Activated T-cell treated with anti-CD3 and anti-CD28 coated beads, Interleukin-2, amount 50 U/mL, for 4 hours (primary cell): ENCODE results near the gene MYLK. TPM values are rescaled to one million over a fixed set of nuclear protein-coding genes. Genes with fewer than 3 reads are reported as not detected.
"Not testable (repeated sequence)": the region's sequence is repeated elsewhere in the genome, so short reads cannot be mapped to it uniquely, and the experiment has no call there.

Experiments used
- ATAC-seq, 2 donors: fragments of 200-7000 bp; cut with Tn5 transposase; one replicate each; pipeline ENCODE4 v1.10.0; 2021
- DNase-seq: peaks from one replicate; pipeline ENCODE4 v3.0.0-alpha.2; 2020
- H3K27me3 Mint-ChIP-seq: one replicate; pipeline ENCODE4 v1.8.0; 2021; ENCODE audit warnings: low read depth, mixed read lengths
- H3K36me3 Mint-ChIP-seq: one replicate; pipeline ENCODE4 v1.8.0; 2022; ENCODE audit warnings: mixed read lengths; ENCODE audit not compliant: insufficient read depth
- H3K4me1 Mint-ChIP-seq: one replicate; pipeline ENCODE4 v1.8.0; 2021; ENCODE audit warnings: low read depth, mixed read lengths
- H3K4me3 Mint-ChIP-seq: one replicate; pipeline ENCODE4 v1.8.0; 2021; ENCODE audit warnings: mild to moderate bottlenecking, moderate library complexity, mixed read lengths
- H3K9me3 Mint-ChIP-seq: one replicate; pipeline ENCODE4 v1.8.0; 2021; ENCODE audit warnings: mixed read lengths
- total RNA-seq, 3 donors: library from RNA; stranded (reverse); gene quantifications; one replicate each; pipeline ENCODE4 v1.2.1, GENCODE V29; 2021

The MYLK gene
- total RNA-seq, 3 donors from 2014 or later, result 0.60 to 0.92 (median 0.68) TPM

- peaks cover 19% of the 10 kb centered on the region for H3K27me3 Mint-ChIP-seq
- H3K9me3 Mint-ChIP-seq, result peaks cover 15% of the 10 kb centered on the region
- not testable (repeated sequence) for H3K4me1 Mint-ChIP-seq, ATAC-seq, DNase-seq, H3K4me3 Mint-ChIP-seq, H3K36me3 Mint-ChIP-seq
These were observed 6.0 kb upstream of the MYLK start for GRCh38 chr3:123890162-123890561.

DNA sequence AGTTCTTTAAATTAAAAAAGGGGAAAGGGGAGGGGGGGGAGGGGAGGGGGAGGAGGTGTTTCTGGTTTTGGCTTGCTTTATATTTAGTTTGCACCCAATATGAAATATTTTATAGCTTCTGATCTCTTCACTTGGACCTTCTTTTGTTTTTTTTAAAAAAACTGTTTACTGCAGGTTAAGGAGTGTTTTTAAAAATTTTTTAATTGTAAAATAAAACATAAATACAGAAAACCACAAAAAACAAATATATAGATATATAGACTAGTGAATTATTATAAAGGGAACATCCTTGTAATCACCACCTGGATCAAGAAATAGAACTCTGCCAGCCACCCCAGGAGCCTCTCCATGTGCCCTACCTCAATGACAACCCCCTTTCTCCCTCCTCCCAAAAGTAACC, 861 bp upstream of the MYLK start:
- H3K27me3 Mint-ChIP-seq, result peaks cover 56% of the 10 kb centered on the region
- ATAC-seq, result no peak
- H3K9me3 Mint-ChIP-seq, result peaks cover 3% of the 10 kb centered on the region
- peaks cover 13% of the 10 kb centered on the region for H3K4me1 Mint-ChIP-seq
- DNase-seq, result no peak
- H3K36me3 Mint-ChIP-seq, result no peaks in the 10 kb centered on the region
- H3K4me3 Mint-ChIP-seq, result no peak overlapping the region

DNA sequence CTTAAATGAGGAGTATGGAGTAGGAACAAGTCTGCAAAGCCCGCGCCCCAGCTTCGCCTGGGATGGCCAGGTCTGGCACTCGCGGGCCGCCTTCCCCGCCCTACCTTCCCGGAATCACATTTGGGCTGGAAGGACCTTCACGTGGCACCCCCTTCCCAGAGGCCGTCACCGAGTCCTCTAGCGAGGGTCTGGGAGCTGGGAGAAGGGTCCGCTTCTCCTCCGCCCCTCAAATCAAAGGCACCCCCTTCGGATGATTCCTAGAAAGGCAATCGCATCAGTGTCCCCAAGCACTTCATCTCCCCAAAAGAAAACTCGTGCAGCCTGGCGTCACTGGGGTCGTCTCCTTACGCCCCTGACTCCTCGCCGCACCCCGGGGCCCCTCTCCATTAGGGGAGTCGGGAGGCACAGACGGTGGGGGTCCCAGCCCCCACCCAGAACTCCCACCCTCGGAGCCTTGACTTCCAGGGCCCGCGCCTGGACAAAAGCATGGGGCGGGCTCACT, 380 bp downstream of the MYLK start:
- peaks cover 53% of the 10 kb centered on the region for H3K27me3 Mint-ChIP-seq
- DNase-seq (no peak), ATAC-seq (no peak)
- H3K9me3 Mint-ChIP-seq, result no peaks in the 10 kb centered on the region
- H3K4me3 Mint-ChIP-seq, result no peak overlapping the region
- H3K4me1 Mint-ChIP-seq, result peaks cover 13% of the 10 kb centered on the region
- H3K36me3 Mint-ChIP-seq, result no peaks in the 10 kb centered on the region

GRCh38 chr3:123883111-123883510, 1.0 kb downstream of the MYLK start:
- Mint-ChIP-seq H3K36me3 (no peaks in the 10 kb centered on the region), H3K27me3 (peaks cover 53% of the 10 kb centered on the region), H3K4me1 (peaks cover 13% of the 10 kb centered on the region), H3K9me3 (no peaks in the 10 kb centered on the region), H3K4me3 (no peak overlapping the region)
- no peak for ATAC-seq
- no peak for DNase-seq

DNA sequence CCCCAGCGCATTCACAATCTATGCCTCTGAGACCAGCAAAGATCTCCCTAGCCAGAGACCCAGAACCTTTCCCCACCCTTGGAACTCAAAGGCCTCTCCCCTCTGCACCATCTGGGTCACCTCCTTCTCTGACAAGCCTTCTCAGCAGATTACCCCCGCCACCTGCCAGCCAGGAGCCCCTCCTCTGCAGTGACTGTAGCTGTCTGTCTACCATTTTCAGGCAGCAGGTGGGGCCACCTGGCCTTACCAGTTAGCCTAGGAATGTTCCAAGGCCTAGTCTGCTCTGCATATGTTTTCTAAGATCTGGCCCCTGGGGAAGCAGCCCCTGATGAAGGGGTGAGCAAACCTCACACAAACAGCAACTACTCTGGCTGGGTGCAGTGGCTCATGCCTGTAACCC, 2.4 kb downstream of the MYLK start:
- Mint-ChIP-seq H3K9me3 (no peaks in the 10 kb centered on the region), H3K4me1 (peaks cover 13% of the 10 kb centered on the region), H3K27me3 (peaks cover 55% of the 10 kb centered on the region), H3K4me3 (no peak overlapping the region), H3K36me3 (no peaks in the 10 kb centered on the region)
- ATAC-seq (no peak), DNase-seq (no peak)

DNA sequence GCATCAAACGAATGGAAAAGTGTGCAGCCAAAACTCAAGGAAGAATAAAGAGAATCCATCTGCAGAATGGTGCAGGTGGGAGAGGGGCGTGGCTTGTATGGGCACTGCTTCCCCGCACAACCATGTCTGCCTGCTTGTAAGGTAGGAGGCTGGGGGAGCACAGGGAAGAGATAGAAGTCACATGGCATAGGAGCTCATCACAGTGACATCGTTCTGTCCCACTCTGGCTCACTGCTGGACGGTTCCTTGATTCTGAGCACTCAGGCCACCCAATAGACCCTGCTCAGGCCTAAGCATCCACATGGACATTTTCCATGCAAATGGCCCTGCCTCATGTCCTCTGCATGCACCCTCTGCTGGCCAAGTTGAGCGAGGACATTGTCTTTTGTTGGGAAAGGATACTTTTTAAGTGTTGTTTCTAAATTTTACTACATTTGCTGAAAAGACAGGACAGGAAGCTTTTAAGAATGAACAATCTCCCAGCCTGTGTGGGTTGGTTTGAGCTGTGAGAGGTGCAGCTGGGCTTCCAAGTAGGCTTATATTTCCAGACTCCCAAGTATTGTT, 3.1 kb downstream of the MYLK start:
- ATAC-seq, result no peak
- DNase-seq, result no peak
- peaks cover 50% of the 10 kb centered on the region for H3K27me3 Mint-ChIP-seq
- H3K4me3 Mint-ChIP-seq, result no peak overlapping the region
- no peaks in the 10 kb centered on the region for H3K9me3 Mint-ChIP-seq
- peaks cover 13% of the 10 kb centered on the region for H3K4me1 Mint-ChIP-seq
- no peaks in the 10 kb centered on the region for H3K36me3 Mint-ChIP-seq

DNA sequence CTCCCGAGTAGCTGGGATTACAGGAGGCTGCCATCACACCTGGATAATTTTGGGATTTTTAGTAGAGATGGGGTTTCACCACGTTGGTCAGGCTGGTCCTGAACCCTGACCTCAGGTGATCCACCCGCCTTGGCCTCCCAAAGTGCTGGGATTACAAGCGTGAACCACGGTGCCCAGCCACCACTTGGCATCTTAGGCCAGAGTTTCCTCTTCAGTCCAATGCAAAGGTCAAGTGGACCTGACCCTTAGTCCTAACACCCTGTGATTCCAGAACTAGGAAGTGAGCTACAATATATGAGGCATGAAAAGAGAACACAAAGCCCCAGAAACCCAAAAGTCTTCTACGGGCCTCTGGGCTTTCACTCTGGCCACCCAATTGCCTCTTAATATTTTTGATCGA, 5.3 kb downstream of the MYLK start:
- no peak for DNase-seq
- H3K36me3 Mint-ChIP-seq, result no peaks in the 10 kb centered on the region

DNA sequence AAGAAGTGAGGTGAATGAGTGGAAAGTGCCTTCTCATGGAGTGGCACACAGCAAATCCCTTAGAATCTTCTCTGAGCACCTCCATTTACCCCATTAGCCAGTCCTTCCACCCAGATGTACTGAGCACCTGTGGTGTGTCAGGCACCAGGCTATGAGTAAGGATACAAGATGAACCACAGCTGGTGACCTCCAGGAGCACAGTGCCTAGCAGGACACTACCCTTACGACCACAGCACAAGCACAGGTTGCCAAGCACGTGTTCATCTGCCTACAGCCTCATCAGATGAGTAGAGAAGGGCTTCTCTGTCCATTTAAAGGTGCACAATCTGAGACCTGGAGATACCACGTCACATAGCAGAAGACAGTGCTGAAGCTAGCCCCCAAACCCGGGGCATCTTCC, 6.2 kb downstream of the MYLK start:
- no peak overlapping the region for H3K4me3 Mint-ChIP-seq
- peaks cover 3% of the 10 kb centered on the region for H3K4me1 Mint-ChIP-seq
- peaks cover 31% of the 10 kb centered on the region for H3K27me3 Mint-ChIP-seq
- DNase-seq, result no peak
- ATAC-seq, result no peak
- H3K9me3 Mint-ChIP-seq, result no peaks in the 10 kb centered on the region
- no peaks in the 10 kb centered on the region for H3K36me3 Mint-ChIP-seq

More for the DNA sequence above, 5.3 kb downstream of the MYLK start:
- peaks cover 40% of the 10 kb centered on the region for H3K27me3 Mint-ChIP-seq
- H3K9me3 Mint-ChIP-seq, result no peaks in the 10 kb centered on the region
- no peak for ATAC-seq
- H3K4me3 Mint-ChIP-seq, result no peak overlapping the region
- H3K4me1 Mint-ChIP-seq, result peaks cover 10% of the 10 kb centered on the region

GRCh38 chr3:123877466-123877865, 6.7 kb downstream of the MYLK start:
- no peaks in the 10 kb centered on the region for H3K4me1 Mint-ChIP-seq
- no peak for DNase-seq
- H3K9me3 Mint-ChIP-seq, result no peaks in the 10 kb centered on the region
- no peak overlapping the region for H3K4me3 Mint-ChIP-seq
- peak in 1 of 2 donors; percentile 39 for ATAC-seq
- peaks cover 26% of the 10 kb centered on the region for H3K27me3 Mint-ChIP-seq
- no peaks in the 10 kb centered on the region for H3K36me3 Mint-ChIP-seq

- Mint-ChIP-seq H3K9me3 (no peaks in the 10 kb centered on the region), H3K4me1 (no peaks in the 10 kb centered on the region), H3K27me3 (peaks cover 22% of the 10 kb centered on the region), H3K36me3 (no peaks in the 10 kb centered on the region), H3K4me3 (no peak overlapping the region)
- ATAC-seq (no peak), DNase-seq (no peak)
These were observed 7.3 kb downstream of the MYLK start for GRCh38 chr3:123876858-123877257.

- Mint-ChIP-seq H3K27me3 (peaks cover 15% of the 10 kb centered on the region), H3K4me3 (no peak overlapping the region), H3K36me3 (no peaks in the 10 kb centered on the region), H3K9me3 (no peaks in the 10 kb centered on the region), H3K4me1 (no peaks in the 10 kb centered on the region)
- DNase-seq, result no peak
- ATAC-seq, result no peak
These were observed 11.5 kb downstream of the MYLK start for GRCh38 chr3:123872621-123873020.

DNA sequence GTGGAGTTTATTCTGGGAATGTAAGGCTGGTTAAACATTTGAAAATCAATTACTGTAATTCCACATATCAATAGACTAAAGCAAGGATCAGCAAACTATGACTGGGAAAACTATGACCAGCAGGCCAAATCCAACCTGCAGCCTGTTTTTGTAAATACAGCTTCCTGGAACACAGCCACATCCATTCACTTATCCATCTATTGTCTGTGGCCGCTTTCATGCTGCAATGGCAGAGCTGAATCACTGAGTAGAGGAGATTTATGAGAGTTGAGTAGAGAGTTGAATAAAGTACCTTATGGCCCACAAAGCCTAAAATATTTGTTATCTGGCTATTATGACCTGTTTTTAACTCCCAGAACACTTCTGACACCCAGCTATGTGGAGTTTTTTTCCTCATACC, 12.2 kb downstream of the MYLK start:
- H3K4me3 Mint-ChIP-seq, result no peak overlapping the region

DNA sequence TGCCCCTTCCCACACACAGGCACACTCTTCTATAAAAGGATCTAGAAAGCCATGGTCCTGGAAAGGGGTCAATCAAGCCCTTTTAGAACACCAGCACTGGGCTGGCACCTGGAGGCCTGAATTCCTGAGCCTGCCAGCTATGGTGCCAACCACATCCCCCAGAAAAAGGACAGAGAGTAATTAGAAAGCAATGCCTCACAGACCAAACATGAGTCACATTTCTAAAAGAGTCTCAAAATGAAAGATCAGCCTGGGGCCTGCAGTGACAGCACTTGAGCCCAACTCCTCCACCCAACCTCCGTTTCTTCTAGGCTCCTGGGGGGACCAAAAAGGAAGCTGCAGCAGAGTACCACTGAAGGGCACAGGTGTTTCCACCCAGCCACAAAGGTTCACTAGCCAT, 14.1 kb downstream of the MYLK start:
- Mint-ChIP-seq H3K4me3 (no peak overlapping the region), H3K27me3 (peaks cover 14% of the 10 kb centered on the region), H3K9me3 (no peaks in the 10 kb centered on the region), H3K36me3 (no peaks in the 10 kb centered on the region), H3K4me1 (no peaks in the 10 kb centered on the region)
- no peak for ATAC-seq
- DNase-seq, result no peak

More for the DNA sequence above, 12.2 kb downstream of the MYLK start:
- Mint-ChIP-seq H3K4me1 (no peaks in the 10 kb centered on the region), H3K27me3 (peaks cover 14% of the 10 kb centered on the region), H3K9me3 (no peaks in the 10 kb centered on the region), H3K36me3 (no peaks in the 10 kb centered on the region)
- DNase-seq (no peak), ATAC-seq (no peak)

DNA sequence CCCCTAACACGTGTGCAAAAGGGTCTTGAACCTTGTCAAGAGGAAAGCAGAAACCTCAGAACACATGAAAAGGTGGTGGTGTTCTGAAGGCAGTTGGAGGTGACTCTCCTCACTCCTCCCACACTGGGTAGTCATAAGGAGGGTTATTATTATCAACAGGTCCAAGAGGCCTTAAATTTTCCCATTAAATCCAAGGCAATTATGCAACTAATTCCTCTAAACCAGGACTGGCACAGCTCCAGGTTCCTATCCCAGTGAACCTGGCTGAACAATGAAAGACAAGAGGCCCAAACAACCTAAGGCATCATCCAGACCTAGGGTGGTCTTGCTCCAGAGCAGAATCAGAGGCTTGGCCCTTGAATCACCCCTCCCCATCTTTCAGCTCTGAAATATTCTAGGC, 15.0 kb downstream of the MYLK start:
- H3K9me3 Mint-ChIP-seq, result no peaks in the 10 kb centered on the region
- no peaks in the 10 kb centered on the region for H3K4me1 Mint-ChIP-seq
- no peaks in the 10 kb centered on the region for H3K36me3 Mint-ChIP-seq
- no peak overlapping the region for H3K4me3 Mint-ChIP-seq
- peaks cover 12% of the 10 kb centered on the region for H3K27me3 Mint-ChIP-seq
- DNase-seq (no peak), ATAC-seq (no peak)

DNA sequence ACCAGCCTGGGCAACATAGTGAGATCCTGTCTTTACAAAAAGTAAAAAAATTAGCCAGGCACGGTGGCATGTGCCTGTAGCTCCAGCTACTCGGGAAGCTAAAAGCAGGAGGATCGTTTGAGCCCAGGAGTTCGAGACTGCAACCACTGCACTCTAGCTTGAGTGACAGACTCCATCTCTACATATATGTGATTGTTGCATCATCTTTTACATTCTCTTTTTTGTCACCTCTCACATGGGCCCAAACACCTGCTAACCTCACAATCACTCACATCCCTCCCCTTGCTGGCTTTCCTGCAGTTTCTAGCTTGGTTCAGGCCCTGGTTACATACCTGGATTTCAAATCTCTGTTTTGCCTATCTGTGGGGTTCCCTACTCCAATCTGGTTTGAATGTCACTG, 19.4 kb downstream of the MYLK start:
- no peaks in the 10 kb centered on the region for H3K36me3 Mint-ChIP-seq
- no peak overlapping the region for H3K4me3 Mint-ChIP-seq
- H3K9me3 Mint-ChIP-seq, result no peaks in the 10 kb centered on the region
- H3K27me3 Mint-ChIP-seq, result peaks cover 4% of the 10 kb centered on the region
- no peak for ATAC-seq
- DNase-seq, result no peak
- H3K4me1 Mint-ChIP-seq, result no peaks in the 10 kb centered on the region
